ENCODE results near the gene IRF4.

IRF4 gene

DNA sequence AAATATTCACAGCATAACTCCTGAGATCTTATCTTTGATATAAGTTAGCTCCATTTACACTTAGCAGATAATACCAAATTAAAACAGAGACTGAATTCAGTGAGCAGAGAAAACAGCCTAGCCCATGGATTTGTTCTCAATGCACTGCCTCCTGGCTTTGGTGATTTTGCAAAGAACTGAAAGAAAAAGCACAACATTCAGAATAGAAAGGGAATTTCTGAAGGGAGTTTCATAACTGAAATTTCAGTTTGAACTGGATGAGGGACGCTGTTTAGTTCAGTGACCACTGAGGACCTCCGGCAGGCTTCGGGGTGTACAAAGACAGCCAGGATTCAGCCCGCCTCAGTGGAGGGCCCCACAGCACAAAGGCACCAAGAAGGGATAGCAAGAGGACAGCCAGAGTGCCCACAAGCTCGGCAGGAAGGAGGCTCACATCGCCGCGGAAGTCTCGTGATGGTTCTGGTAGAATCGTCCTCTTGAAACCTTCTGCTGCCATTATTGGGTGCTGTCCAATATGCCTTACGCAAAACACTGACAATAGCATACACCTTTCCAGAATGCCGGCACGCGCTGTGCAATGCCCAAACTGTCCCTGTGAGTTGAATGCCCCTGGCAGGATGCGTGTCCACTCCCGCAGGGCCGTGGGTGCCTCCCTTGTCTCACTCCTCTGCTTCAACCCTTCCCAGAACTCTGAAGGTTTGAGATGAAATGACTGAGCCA is 9.7 kb upstream of the IRF4 start:
- DNase-seq, result no peak

DNA sequence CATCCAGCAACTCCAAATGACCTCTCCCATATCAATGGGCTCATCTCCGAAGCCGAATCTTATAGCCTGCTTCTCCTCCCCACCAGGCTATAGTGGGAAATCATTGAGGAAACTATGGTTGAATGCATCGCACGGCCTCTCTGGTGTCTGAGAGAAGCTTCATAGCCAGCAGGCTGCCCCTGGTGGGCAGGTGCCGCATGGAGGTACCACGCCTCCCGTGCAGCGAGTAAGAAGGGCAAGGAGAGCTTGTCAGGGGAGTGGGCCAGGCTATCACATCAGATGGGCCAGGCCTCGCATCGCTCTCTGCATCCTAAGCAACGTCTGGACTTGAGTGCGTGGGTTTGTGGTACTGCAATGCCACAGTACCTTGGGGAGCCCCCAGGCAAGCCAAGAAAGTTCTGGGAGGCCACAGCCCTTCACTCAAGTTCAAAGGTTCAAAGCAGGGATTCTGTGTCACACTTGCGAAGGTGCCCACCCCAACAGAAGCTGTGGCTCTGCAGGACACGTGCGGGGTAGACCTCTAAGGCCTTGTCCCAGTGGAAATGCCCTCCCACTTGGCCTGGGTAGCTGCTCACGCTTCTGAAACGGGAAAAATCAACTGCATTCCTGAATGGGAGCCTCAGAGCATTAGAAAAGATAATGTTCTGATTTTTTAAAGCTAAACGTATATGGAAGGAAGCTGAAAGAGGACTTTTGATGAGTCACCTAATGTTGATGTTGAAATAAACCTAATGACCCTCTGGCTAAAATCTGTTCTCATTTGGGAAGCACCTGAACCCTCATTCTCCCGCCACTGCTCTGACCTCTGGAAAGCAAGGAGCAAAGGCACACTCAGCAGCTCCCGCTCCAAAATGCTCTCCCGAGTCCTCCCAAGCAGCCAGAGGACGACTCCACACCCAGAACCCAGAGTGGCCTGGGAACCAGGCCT is 8.4 kb upstream of the IRF4 start:
- no peak for DNase-seq

DNA sequence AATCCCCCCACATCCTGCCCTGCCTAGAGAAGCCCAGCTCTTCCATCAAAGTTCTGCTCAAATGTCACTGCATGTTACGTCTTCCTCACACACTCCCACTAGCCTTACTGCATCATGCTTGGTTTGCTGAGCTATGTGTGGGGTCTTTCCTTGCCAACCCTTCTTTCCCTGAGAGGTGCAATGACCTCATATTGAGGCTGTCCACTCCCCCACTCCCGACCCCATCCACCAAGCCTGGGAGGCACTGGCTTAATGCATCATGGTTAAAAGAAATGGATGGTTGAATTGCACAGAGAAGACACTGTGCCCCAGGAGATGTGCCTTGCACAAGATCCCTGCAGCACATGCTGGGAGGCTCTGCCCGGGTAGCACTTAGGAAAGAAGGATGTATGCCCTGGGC is 7.7 kb upstream of the IRF4 start:
- DNase-seq, result no peak

DNA sequence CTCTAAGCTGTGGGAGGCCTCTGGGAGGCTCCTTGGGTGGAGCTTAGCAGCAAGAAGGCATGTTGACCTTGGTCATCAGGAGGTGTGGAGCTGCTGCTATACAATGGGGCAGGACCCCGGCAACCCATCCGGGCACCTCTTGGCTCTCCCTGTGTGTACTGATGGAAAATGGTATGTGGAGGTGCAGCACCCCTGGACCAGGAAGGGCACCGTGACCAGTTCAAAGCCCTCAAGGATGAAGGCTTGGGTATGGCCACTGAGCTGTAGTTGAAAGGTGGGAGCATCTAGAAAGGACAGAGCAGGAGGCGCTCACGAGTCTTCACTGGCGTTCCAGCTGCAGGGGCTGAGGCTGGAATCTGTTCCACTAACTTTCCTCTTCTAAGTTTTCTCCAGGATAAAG is 6.7 kb upstream of the IRF4 start:
- no peak for DNase-seq

DNA sequence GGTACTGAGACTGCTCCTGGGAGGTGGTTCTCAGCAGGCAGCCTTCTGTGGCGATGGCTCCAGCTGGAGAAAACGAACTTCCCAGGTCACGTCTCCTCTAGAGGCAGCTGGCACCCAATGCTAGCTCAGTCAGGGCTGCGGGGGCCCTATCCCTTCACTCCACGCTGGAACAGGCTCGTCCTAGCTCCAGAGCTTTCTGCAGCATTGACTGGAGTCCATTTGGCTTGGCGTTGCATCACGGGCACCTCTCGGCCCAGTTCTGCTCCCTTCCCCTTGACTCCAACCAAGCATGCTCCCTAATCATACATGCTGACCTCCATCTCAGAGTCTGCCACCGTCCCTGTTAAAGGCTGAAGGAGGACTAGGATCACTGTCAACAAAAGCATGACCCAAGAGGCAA is 5.9 kb upstream of the IRF4 start:
- DNase-seq, result no peak

DNA sequence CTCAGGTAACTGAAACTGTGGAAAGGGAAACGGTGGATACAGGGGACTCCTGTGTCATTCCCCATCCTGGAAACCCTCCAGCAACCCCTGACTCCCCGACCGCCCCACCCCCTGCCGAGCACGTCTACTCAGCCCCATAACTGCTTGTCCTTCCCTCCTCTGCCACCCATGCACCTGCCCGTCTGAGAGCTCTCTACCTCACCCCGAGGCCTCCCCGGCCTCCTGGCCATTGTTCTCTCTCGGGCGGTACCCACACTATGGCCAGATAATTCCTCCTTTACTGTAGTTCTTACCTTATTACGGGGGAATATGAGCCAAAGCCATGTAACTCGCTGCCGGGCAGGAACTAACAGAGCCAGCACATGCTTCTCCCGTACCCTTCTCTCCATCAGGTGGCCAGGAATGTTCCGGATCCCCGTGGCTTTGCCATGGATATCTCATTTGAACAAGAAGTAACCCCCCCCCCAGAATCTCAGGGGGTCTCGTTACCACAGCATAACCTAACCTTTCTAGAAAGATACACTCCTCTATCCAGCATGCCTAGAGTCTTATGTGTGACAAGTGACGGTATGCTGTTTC is 4.8 kb upstream of the IRF4 start:
- DNase-seq, result no peak

DNA sequence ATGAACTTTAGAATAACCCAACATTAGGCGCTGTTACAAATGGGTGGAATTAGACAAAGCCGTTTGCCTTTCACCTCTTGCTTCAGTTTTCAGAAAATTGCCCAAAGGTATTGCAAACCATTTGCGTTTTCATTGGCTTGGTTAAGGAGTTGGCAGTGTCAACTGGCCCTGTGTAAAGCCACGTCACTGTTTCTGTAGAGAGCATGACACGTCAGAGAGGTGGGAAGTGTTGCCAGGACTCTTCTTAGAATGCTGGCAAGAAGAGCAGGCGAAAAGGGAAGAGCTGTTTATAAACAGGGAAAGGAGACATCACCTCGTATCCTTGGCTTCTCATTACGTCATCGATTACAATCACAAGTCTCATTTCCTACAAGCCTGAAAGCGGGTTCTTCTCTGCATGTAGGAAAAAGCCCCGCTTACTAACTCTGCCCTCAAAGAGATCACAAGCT is 4.2 kb upstream of the IRF4 start:
- peak; percentile 50 for DNase-seq

DNA sequence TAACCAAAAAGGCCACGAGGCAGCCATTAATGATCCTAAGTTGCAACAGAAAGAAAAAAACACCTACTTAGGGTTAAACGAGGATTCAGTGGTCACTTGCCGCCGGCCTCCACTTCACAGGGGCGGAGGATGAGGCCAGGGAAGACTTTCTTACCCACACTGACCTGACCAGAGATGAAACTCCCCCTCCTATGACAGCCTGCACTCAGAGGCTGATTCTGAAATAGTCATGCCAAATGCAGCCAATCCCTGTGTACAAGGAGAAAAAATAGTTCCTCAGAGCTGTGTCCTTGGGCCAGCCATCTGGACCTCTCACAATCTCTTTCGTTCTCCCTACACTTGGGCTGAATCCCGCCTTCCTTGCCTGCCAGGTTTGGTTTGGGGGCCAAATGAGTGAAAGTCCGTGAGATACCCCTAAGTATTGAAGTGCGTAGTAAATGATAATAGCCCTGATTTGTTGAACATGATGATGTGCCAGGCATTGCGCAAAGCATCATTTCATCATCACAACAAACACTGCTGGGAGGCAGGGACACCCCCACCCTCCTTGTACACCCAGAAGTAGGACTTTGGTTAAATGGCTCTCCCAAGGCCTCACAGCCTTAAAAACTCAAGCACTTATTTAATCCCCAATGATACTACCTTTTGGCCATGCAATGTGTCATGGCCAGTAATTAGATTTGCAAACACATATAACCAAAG is 3.2 kb upstream of the IRF4 start:
- DNase-seq, result no peak

DNA sequence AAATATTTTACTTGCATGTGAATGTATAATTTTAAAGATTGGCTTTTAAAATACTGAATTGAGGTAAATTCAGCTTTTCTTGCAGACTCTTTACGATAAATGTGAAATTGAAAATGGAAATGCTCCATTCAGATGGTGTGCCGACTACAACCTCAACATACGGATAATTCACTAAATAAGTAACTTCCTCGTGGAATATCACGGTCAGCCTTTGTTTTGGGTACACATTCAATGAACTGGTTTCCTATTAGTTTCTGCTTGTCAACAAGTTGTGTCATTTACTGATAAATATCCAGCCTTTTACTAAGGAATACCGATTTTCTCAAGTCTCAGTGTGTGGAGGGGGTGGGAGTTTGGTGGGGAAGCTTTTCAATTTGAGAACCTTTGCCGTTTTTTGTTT is 2.4 kb upstream of the IRF4 start:
- no peak for DNase-seq

DNA sequence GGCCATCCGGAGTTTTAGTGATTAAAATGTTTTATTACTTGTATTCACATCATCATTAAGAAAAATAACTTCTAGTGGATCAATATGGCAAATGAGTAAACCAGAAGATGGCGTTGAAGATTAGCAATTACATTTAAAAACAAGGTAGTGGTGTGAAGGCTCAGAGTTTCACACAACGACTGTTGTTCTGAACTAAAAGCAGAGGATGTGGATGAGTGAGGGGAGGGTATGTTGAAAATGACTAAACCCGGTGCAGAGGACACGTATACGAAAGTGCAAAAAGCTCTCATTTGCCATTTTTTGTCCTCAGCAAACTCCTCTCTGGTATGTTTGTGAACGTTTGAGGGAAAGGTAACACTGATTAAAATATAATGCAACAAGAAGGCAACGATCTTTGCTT is 1.9 kb upstream of the IRF4 start:
- DNase-seq, result no peak

DNA sequence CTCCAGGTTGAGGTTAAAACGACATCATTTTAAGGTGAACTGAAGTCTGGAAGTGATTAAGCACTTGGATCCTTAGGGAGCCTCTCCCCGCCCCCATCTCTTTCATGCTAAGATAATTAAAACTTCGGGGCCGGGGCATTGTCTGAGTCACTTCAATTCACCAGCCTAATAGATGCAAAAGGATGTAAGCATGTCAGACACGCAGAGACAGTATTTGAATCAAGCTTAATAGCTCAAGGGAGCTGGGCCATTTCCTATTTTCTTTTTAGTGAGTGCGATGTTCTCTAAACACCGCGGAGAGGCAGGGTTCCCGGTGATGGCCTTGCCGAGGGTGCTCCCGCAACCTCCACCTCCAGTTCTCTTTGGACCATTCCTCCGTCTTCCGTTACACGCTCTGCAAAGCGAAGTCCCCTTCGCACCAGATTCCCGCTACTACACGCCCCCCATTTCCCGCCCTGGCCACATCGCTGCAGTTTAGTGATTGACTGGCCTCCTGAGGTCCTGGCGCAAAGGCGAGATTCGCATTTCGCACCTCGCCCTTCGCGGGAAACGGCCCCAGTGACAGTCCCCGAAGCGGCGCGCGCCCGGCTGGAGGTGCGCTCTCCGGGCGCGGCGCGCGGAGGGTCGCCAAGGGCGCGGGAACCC is 516 bp upstream of the IRF4 start:
- DNase-seq, result no peak

DNA sequence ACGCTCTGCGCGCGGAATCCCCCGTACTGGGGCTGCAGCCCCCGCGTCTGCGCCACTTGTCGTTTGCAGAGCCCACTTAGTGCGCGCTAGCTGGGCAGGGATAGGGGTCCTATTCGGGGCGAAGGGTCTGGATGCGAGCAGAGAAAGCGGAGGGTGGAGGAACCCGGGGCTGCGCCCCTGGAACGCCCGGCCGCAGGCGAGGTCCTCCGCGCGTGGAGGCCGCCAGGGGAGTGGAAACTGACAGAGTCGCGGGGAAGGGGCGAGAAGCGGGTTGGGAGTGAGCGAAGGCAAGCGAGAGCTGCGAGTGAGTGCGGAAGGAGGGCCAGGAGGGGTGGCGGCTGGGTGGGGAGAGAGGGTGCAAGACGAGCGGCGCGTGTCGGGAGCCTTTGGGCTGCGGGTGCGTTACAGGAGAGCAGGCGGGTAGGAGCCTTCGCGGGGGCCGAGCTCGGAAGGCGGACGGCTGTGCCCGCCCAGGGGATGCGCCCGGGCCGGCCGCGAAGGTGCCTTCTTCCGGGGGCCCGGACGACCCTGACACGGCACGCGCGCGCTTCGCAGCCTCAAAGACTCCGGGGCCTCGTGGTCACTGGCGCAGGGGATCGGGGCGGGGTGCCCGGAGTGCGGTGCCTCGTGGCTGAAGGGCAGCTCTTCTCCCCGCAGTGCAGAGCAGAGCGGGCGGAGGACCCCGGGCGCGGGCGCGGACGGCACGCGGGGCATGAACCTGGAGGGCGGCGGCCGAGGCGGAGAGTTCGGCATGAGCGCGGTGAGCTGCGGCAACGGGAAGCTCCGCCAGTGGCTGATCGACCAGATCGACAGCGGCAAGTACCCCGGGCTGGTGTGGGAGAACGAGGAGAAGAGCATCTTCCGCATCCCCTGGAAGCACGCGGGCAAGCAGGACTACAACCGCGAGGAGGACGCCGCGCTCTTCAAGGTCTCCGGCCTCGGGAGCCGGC is 1.2 kb downstream of the IRF4 start:
- DNase-seq, result no peak

DNA sequence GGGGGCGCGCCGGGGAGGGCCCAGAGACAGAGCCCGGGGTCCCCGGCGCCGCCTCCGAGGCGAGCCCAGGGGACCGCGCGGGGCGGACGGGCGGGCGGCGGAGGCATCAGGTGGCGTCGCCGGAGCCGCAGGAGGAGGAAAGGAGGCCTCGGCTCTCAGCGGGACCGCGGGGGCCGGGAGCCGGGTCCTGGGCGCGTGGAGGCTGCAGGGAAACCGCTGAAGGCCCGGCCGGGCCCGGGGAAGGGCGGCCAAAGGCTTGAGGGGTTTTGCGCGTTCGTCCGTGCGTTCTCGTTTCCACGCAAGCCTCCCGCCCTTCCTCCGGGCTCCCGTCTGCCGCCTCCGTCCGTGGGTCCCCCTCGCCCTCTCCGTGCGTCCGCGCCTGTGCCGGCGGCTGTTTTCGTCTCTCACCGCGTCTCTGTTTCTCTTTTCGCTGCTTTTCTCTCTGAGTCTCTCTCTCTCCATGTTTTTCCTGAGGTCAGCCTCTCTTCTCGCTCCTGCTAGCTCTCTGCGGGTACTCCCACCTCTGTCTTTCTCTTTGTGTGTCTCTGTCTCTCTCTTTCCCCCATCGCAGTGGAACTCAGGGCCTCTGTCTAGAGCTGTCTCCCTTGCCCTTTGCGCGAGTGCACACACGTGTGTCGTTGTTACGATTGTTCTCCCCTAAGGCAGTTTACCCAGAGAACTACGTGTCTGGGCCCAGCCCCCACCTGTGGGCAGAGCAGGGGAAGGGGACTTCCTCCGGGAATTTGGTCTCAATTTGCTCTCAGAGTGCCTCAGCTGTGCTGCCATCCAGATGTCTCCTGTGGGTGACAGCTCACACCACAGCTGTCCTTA is 2.1 kb downstream of the IRF4 start:
- DNase-seq, result no peak

DNA sequence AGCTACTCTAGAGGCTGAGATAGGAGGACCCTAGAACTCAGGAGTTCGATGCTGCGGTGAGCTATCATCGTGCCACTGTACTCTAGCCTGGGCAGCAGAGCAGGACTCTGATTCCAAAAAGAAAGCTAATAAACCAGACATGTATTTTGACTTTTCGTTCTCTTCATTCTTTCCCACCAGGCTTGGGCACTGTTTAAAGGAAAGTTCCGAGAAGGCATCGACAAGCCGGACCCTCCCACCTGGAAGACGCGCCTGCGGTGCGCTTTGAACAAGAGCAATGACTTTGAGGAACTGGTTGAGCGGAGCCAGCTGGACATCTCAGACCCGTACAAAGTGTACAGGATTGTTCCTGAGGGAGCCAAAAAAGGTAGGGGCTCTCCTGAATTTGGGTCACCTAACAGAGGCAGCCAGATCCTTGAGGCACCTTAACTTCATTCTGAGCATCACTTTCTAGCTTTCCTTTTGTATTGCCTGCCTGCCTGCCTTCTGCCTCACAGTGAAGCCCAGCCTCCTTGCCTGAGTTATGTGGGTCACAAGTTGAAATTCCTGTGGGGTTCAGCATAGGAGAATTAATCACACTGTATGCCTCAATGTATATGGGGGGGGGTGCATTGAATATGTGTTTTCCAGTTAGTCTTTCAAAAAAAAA is 3.2 kb downstream of the IRF4 start:
- no peak for DNase-seq

DNA sequence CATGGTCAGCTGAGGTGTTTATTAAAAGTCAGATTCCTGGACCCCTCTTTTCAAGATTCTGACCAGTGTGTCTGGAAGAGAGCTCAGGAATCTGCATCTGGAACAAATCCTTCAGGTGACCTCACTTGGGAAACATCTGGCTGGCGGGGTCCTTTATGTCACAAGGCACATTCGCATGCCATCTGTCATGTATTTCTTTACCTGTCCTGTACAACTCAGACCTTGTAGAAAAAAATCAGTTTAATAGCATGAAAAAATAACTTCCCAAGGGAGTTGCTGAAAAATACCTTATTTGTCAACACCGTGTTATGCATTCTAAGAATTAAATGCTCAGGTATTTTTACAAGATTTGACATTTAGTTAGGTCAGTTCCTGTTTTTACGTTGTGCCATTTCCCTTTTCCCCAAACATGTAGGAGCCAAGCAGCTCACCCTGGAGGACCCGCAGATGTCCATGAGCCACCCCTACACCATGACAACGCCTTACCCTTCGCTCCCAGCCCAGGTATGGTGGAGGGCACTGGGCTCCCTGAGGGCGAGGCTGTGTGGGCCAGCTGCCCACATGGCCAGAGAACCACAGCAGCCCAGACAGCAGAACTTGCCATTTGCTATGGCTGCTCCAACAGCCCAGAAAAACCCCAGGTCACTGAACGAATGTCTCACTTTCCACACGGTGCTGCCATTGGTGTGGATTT is 4.0 kb downstream of the IRF4 start:
- DNase-seq, result no peak

DNA sequence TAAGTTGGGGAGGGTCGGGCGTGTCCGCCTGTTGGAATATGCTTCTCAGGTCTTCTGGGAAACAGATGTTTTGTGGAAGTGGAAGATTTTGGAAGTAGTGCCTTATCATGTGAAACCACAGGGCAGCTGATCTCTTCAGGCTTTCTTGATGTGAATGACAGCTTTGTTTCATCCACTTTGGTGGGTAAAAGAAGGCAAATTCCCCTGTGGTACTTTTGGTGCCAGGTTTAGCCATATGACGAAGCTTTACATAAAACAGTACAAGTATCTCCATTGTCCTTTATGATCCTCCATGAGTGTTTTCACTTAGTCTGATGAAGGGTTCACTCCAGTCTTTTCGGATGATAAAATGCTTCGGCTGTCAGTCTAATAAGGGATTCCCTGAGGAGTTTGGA is 4.6 kb downstream of the IRF4 start:
- DNase-seq, result no peak

DNA sequence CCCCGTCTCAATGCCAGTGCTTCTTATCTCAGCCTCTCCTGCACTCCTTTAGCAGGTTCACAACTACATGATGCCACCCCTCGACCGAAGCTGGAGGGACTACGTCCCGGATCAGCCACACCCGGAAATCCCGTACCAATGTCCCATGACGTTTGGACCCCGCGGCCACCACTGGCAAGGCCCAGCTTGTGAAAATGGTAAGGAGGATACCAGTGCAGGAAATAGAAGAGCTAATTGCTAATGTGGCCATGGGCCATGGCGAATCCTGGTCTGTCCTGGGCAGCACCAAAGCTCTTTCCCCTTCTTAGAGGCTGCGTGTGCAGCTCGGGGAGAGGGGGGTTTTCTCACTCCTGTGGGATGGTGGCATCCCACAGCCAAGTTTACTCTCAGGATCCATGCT is 5.5 kb downstream of the IRF4 start:
- no peak for DNase-seq

DNA sequence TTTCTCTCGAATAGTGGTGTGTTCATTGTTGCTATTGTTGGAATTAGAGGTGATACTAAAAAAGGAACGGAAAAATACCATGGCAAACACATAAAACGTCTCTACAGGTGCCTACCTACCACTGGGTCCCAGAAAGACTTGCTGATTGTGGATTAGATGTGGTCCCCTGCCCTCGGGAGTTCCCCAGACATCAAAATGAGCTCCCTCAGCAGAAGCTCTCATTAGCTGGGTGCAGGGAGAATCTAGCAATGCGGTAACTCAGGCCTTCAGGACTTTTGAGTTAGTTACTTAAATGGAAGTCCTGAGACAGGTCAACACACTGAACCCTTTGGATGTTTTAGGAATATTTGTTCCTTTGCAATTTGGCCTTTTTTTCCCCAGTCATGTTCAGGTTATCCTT is 6.1 kb downstream of the IRF4 start:
- DNase-seq, result no peak

DNA sequence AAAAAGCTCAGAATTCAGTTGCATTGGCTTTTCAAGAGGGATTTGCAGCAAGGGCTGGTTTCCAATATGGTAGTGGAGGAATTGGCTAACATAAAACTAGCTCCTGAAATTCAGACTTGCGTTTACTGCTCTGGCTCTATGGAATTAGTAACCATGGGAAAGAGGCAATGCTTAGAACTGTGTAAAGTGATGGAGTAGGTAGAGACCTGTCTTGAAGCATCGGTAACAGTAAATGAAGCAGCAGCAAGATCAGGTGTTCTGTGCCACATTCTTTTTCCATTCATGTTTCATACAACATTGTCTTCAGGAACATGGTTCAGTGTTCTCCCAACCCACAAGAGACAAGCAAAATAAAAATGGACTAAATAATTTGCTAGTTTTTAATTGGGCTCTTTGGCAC is 6.5 kb downstream of the IRF4 start:
- no peak for DNase-seq

Data from femur (tissue), 1 donor.